K562 (cell line): ENCODE data around the gene MCM6. TPM values are rescaled to one million over a fixed set of nuclear protein-coding genes. Genes with fewer than 3 reads are reported as not detected.
A peak's percentile ranks its signal among the peaks of the same experiment; 100 is the strongest.

Experiments used
- ATAC-seq: fragments of 200-7000 bp; cut with Tn5 transposase; 3 replicates; pipeline ENCODE4 v1.9.1; 2020; ENCODE audit warnings: moderate library complexity
- BruUV-seq: library from RNA; stranded (reverse); fragments of 400-500 nt; replicated peaks from 2 replicates; lab custom pipeline; 2021; lab: Mats Ljungman, UMichigan
- CTCF ChIA-PET: fragments of 300-600 bp; formaldehyde crosslinking; extraction: SDS; loops from one replicate; lab custom pipeline; 2021; ENCODE audit warnings: low intra/inter-chr PET ratio; lab: Yijun Ruan, JAX
- POLR2A ChIA-PET: fragments of 300-600, 350-650 bp; sonication (Branson Sonifier 250); formaldehyde crosslinking; extraction: SDS; loops from one replicate; lab custom pipeline; 2021; ENCODE audit warnings: antibody characterized with exemption, inconsistent platforms; lab: Yijun Ruan, JAX
- DNase-seq, 4 experiments: peaks; one replicate each; pipeline versions ENCODE4 v3.0.0 to v3.0.0-alpha.2; 2011 to 2018; ENCODE audit warnings: low spot score in 3 of 4, mixed read lengths in 3 of 4; ENCODE audit errors: extremely low read depth in 1 of 4
- FAIRE-seq: peaks from 2 replicates; lab custom pipeline; 2011; peaks lifted over from hg19 to GRCh38; lab: Jason Lieb, UNC
- H2AFZ ChIP-seq: 2 replicates; pipeline ENCODE4 v1.6.0; 2011; ENCODE audit warnings: low read depth, low read length, control low read depth, inconsistent platforms
- H3K27ac ChIP-seq: fragments of 200-600 bp; 3 replicates; pipeline ENCODE4 v1.8.0; 2011; ENCODE audit warnings: low read depth, mild to moderate bottlenecking, control low read depth, inconsistent platforms, low read length, moderate library complexity, mixed read lengths; ENCODE audit errors: extremely low read depth
- H3K27me3 ChIP-seq, 2 experiments: fragments of 300-600 bp in 1 of 2; 2 replicates in 1 of 2; 3 replicates in 1 of 2; pipeline versions ENCODE4 v1.6.0 to v1.8.0; 2011; ENCODE audit warnings: inconsistent platforms in 2 of 2, low read length in 2 of 2, mild to moderate bottlenecking in 1 of 2, mixed read lengths in 1 of 2, moderate library complexity in 1 of 2; ENCODE audit not compliant: control insufficient read depth in 2 of 2, insufficient read depth in 2 of 2
- H3K36me3 ChIP-seq: fragments of 300-600 bp; 3 replicates; pipeline ENCODE4 v1.8.0; 2011; ENCODE audit warnings: mild to moderate bottlenecking, low read length, inconsistent platforms; ENCODE audit not compliant: control insufficient read depth, insufficient read depth
- H3K4me1 ChIP-seq, 2 experiments: fragments of 200-600 bp in 1 of 2; replicated peaks in 1 of 2; 2 replicates in 1 of 2; 3 replicates in 1 of 2; pipeline versions ENCODE4 v1.5.1 to v1.8.0; 2011; ENCODE audit warnings: inconsistent platforms in 2 of 2, low read length in 2 of 2, mild to moderate bottlenecking in 1 of 2, mixed read lengths in 1 of 2, moderate library complexity in 1 of 2; ENCODE audit not compliant: control insufficient read depth in 2 of 2, insufficient read depth in 2 of 2
- H3K4me2 ChIP-seq: 2 replicates; pipeline ENCODE4 v1.6.1; 2011; ENCODE audit warnings: low read length, control low read depth, inconsistent platforms, mixed read lengths; ENCODE audit not compliant: insufficient read depth
- H3K4me3 ChIP-seq: fragments of 200-600 bp; sonication (generic), shearing (Covaris generic); 2 replicates; pipeline ENCODE4 v1.5.1; 2016; ENCODE audit warnings: control low read depth, inconsistent platforms
- H3K79me2 ChIP-seq: fragments of 200-600 bp; 3 replicates; pipeline ENCODE4 v1.8.0; 2011; ENCODE audit warnings: low read length, inconsistent platforms; ENCODE audit not compliant: control insufficient read depth, insufficient read depth
- H3K9ac ChIP-seq, 2 experiments: 2 replicates each; pipeline versions ENCODE4 v1.6.0 to v1.6.1; 2011; ENCODE audit warnings: low read depth in 2 of 2, low read length in 2 of 2, control low read depth in 1 of 2, inconsistent platforms in 1 of 2, mild to moderate bottlenecking in 1 of 2, mixed read lengths in 1 of 2; ENCODE audit not compliant: insufficient read depth in 1 of 2
- H3K9me1 ChIP-seq: one replicate; pipeline ENCODE4 v1.6.0; 2011; ENCODE audit warnings: inconsistent platforms, mild to moderate bottlenecking, low read length, moderate library complexity; ENCODE audit not compliant: control insufficient read depth, insufficient read depth
- H3K9me3 ChIP-seq: replicated peaks from 2 replicates; pipeline ENCODE4 v1.5.1; 2011; ENCODE audit warnings: low read depth, low read length, inconsistent platforms; ENCODE audit not compliant: control insufficient read depth, insufficient read depth
- H4K20me1 ChIP-seq: replicated peaks from 2 replicates; pipeline ENCODE4 v1.6.1; 2011; ENCODE audit warnings: low read length, inconsistent platforms, mixed read lengths; ENCODE audit not compliant: control insufficient read depth, insufficient read depth
- BRD9 ChIP-seq: fragments of 450-650 bp; IDR thresholded peaks from 2 replicates; pipeline ENCODE4 v1.6.1; 2018; ENCODE audit warnings: low read depth; ENCODE audit not compliant: partially characterized antibody
- CREB1 ChIP-seq, 2 experiments: sonication (generic) in 1 of 2; formaldehyde crosslinking in 1 of 2; IDR thresholded peaks; 2 replicates each; pipeline versions ENCODE4 v1.6.1 to v1.8.0; 2012 to 2022; ENCODE audit warnings: inconsistent platforms in 1 of 2, mild to moderate bottlenecking in 1 of 2, missing genetic modification reagents in 1 of 2, moderate library complexity in 1 of 2
- CREM ChIP-seq: IDR thresholded peaks from 2 replicates; pipeline ENCODE4 v1.6.1; 2014; ENCODE audit warnings: antibody characterized with exemption, low read depth
- HMGXB4 ChIP-seq: sonication (generic); formaldehyde crosslinking; IDR thresholded peaks from 2 replicates; pipeline ENCODE4 v1.8.1; 2023; ENCODE audit warnings: mild to moderate bottlenecking, missing genetic modification reagents
- KDM2B ChIP-seq: fragments of 250-450 bp; sonication (Bioruptor Pico); IDR thresholded peaks from 2 replicates; pipeline ENCODE4 v1.8.0; 2021; ENCODE audit warnings: mild to moderate bottlenecking, moderate library complexity
- ZNF263 ChIP-seq: sonication (generic); formaldehyde crosslinking; IDR thresholded peaks from 2 replicates; pipeline ENCODE4 v1.8.0; 2022; ENCODE audit warnings: mild to moderate bottlenecking, missing genetic modification reagents, borderline replicate concordance
- ZZZ3 ChIP-seq: fragments of 450-650 bp; IDR thresholded peaks from 2 replicates; pipeline ENCODE4 v1.6.1; 2016; ENCODE audit warnings: antibody characterized with exemption, mild to moderate bottlenecking, moderate library complexity
- WGBS: fragments of 100-300 bp; shearing (Covaris generic); methylation state at CpG from one replicate; pipeline ENCODE4 v1.1.6; 2016; ENCODE audit warnings: low coverage, mixed read lengths; ENCODE audit not compliant: insufficient coverage; ENCODE audit errors: missing lambda C conversion rate; 5-methylcytosine and 5-hydroxymethylcytosine counted together
- in situ Hi-C: fragments of 300-500 bp; cut with MboI; formaldehyde crosslinking; loops from 4 replicates; pipeline ENCODE4 v1.15.0; 2018; ENCODE audit warnings: inconsistent platforms, mixed read lengths
- intact Hi-C: fragments of 100-400 bp; cut with micrococcal nuclease; formaldehyde crosslinking; loops from 2 replicates; pipeline ENCODE4 v1.14.2; 2022
- polyA plus RNA-seq, 8 experiments: library from polyadenylated mRNA; depleted of rRNA in 4 of 8; stranded (reverse) in 5 of 8; unstranded in 3 of 8; fragments of >200 nt; fragmentation: Nextera tagmentation in 2 of 8; fragmentation: Illumina TruSeq in 1 of 8; extraction: Ambion mirVana in 2 of 8; extraction: Trizol in 1 of 8; gene quantifications; 2 replicates each; pipeline versions ENCODE4 v1.2.1 to v1.2.3, GENCODE V29; 2011 to 2014; ENCODE audit warnings: inconsistent platforms in 1 of 8, missing spikeins in 1 of 8
- total RNA-seq, 7 experiments: library from RNA; depleted of rRNA in 6 of 7; stranded (reverse); fragments of >200 nt in 6 of 7; fragmentation: Illumina TruSeq in 2 of 7; extraction: Trizol in 2 of 7; gene quantifications; 2 replicates each; pipeline versions ENCODE4 v1.2.1 to v1.2.3, GENCODE V29; 2011 to 2021; ENCODE audit warnings: low replicate concordance in 1 of 7
- TF ChIP-seq, protein P1 (sequence below): fragments of 450-650 bp; formaldehyde crosslinking; IDR thresholded peaks from 2 replicates; pipeline ENCODE4 v1.4.0; 2020; ENCODE audit warnings: mild to moderate bottlenecking
- TF ChIP-seq, protein P2 (sequence below): fragments of 250-450 bp; sonication (Bioruptor Pico); IDR thresholded peaks from 2 replicates; pipeline ENCODE4 v1.8.0; 2021; ENCODE audit warnings: moderate library complexity, mild to moderate bottlenecking, inconsistent platforms
- TF ChIP-seq, protein P3 (sequence below): fragments of 250-450 bp; sonication (Bioruptor Pico); IDR thresholded peaks from 2 replicates; pipeline ENCODE4 v1.5.0; 2021
- TF ChIP-seq, protein P4 (sequence below): fragments of 450-650 bp; IDR thresholded peaks from 2 replicates; pipeline ENCODE4 v1.6.1; 2016

The MCM6 gene
- total and polyA plus RNA-seq, 9 of the 15 experiments (the other 6 are each of a cell fraction or from before 2014, with no cell fraction given) = 42.6 to 133 (median 82.4) TPM

DNA sequence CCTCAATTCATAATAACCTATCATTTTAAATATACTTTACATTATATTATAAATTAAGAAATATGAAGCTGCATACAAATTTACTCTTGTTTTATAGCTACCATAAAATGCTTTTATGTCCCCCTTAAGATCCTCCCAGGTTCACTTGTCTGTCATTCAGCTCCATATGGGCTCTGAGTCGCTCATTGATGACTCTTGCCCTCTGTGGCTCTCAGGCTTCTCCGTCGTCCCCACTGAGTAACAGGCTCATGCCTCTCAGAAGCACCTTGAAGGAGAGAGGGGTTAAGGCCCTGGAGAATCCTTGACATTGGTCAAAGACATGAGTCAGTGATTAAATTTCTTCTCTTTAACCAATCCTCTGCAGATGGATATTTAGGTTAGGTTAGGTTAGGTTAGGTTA is 6.2 kb upstream of the MCM6 start:
- 3% methylated on average over 3 of the region's 3 CpGs for WGBS
- intact Hi-C loops (no loop called here), in situ Hi-C loops (no loop called here)
- Histone ChIP-seq H3K4me1 (no peaks in the 10 kb centered on the region; a peak in 1 of 5 replicates), H3K9me1 (no peaks in the 10 kb centered on the region), H3K9me3 (no peaks in the 10 kb centered on the region), H3K4me2 (no peak overlapping the region; the same call in 1 of the 2 replicates), H3K79me2 (no peaks in the 10 kb centered on the region), H3K27me3 (0 out of 5 replicates have a peak, but pooled peaks cover 3 to 5% of the 10 kb centered on the region in 2 experiments), H4K20me1 (no peaks in the 10 kb centered on the region), H2AFZ (peak overlapping the region; percentile 72), H3K9ac (no peak overlapping the region), H3K4me3 (no peak overlapping the region), H3K36me3 (no peaks in the 10 kb centered on the region), H3K27ac (no peak overlapping the region)
- no TSS peak for BruUV-seq
- ATAC-seq (peak; percentile 69), FAIRE-seq (no peak), DNase-seq (peak in 1 of 4 experiments; percentile 28)
- TF ChIP-seq, protein P1, sequence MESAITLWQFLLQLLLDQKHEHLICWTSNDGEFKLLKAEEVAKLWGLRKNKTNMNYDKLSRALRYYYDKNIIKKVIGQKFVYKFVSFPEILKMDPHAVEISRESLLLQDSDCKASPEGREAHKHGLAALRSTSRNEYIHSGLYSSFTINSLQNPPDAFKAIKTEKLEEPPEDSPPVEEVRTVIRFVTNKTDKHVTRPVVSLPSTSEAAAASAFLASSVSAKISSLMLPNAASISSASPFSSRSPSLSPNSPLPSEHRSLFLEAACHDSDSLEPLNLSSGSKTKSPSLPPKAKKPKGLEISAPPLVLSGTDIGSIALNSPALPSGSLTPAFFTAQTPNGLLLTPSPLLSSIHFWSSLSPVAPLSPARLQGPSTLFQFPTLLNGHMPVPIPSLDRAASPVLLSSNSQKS (CRISPR knock-in tag) = no peak
- TF ChIP-seq, protein P2, sequence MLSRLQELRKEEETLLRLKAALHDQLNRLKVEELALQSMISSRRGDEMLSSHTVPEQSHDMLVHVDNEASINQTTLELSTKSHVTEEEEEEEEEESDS (CRISPR knock-in tag) = no peak
- no peak for TF ChIP-seq CREB1 (IDR thresholded peaks at IDR 0.05)
- TF ChIP-seq CREB1 (CRISPR knock-in tag; IDR thresholded peaks at IDR 0.05) = peak; percentile 46; the same call in 1 of the 2 replicates
- no peak for TF ChIP-seq HMGXB4 (CRISPR knock-in tag)
- no peak for TF ChIP-seq KDM2B (CRISPR knock-in tag)
- TF ChIP-seq, protein P3, sequence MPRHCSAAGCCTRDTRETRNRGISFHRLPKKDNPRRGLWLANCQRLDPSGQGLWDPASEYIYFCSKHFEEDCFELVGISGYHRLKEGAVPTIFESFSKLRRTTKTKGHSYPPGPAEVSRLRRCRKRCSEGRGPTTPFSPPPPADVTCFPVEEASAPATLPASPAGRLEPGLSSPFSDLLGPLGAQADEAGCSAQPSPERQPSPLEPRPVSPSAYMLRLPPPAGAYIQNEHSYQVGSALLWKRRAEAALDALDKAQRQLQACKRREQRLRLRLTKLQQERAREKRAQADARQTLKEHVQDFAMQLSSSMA (CRISPR knock-in tag) = no peak
- TF ChIP-seq BRD9 = no peak
- peak; percentile 45; the same call in 1 of the 2 replicates for TF ChIP-seq ZNF263 (CRISPR knock-in tag)
- TF ChIP-seq, protein P4, sequence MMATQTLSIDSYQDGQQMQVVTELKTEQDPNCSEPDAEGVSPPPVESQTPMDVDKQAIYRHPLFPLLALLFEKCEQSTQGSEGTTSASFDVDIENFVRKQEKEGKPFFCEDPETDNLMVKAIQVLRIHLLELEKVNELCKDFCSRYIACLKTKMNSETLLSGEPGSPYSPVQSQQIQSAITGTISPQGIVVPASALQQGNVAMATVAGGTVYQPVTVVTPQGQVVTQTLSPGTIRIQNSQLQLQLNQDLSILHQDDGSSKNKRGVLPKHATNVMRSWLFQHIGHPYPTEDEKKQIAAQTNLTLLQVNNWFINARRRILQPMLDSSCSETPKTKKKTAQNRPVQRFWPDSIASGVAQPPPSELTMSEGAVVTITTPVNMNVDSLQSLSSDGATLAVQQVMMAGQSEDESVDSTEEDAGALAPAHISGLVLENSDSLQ = 0 out of 2 replicates have a peak, but pooled peaks have one; percentile 34
- no peak for TF ChIP-seq ZZZ3
- TF ChIP-seq CREM = peak; percentile 80
- POLR2A ChIA-PET = interaction anchor here (1.0 kb wide), 1 partner anchor 42 kb away, joined by 3 read pairs; no protein-coding TSS in a partner anchor
- CTCF ChIA-PET = no interaction called here
